ENCODE results near the gene PROS1.

The PROS1 gene

DNA sequence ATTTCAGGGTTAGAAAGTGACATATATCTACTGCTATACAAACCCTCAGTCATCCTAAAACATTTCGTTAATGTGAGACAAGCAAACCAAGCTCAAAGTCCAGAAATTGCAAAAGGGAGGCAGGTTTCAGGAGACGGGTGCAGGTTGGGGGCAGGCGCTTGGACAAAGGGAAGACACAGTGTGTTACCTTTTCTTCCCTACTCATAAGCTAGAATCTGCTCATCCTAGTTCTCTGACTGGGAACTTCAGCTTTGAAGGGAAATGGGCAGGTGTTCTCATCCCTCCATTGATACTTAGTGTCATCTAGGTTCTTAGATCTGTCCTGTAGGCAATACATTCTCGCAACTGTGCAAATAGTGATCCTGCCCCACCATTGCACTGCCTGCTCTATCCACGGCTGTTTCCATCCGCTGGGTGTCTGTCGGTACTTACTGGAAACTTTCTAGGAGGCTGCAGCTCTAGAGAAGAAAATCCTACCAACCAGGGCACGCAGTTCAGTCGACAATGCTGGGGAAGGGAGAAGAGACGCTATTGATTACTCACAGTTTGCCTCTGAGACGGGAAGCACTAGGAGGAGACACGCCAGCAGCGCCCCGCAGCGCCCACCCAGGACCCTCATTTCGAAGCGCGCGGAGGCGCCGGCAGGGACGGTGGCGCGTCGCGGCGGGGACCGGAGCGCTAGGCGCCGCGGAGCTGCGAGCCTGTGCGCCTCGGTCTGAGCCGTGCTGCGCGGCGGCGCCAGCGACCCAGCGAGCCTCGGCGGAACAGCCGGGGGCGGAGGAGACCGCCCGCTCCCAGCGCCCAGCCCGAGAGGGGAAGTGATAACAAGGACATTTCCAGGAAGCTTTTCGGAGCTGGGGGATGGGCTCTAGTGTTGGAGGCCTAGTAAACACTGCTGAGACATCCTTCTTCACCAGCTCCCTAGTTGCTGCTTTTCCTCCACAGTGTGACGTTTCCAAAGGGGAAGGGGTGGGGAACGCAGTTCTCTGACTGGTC is at the start of gene PROS1:
TSS of gene PROS1 (minus strand) at position 766 of the 996 bp plus-strand sequence. CDS start at position 619, 147 bp downstream.
- peak; percentile 74 for DNase-seq

GRCh38 chr3:94020293-94020692 is 46.6 kb upstream of the PROS1 start:
- DNase-seq, result no peak

DNA sequence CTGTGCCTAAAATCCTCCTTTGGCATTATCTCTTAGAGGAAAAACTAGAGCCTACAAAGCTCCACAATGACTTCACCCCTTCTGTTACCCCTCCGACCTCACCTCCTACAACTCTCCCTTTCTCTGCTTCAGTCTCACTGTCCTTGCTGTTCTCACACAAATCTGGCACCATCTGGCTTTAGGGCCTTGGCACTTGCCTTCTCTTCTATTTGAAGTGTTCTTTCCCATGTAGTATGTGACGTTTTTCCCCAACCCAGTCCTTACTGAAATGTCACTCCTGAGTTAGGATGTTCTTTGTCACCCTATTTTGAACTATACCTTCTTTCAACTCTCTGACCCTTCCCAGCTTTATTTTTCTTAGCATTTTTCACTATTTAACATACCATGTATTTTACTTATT is 46.0 kb upstream of the PROS1 start:
- DNase-seq, result no peak

GRCh38 chr3:94015025-94015424 is 41.3 kb upstream of the PROS1 start:
- no peak for DNase-seq

GRCh38 chr3:94012185-94012584 is 38.5 kb upstream of the PROS1 start:
- DNase-seq, result no peak

- no peak for DNase-seq
Measured at GRCh38 chr3:94011233-94011711, 37.6 kb upstream of the PROS1 start.

- no peak for DNase-seq
Measured at GRCh38 chr3:94009608-94010007, 35.9 kb upstream of the PROS1 start.

GRCh38 chr3:94008253-94008652 is 34.6 kb upstream of the PROS1 start:
- DNase-seq, result no peak

- DNase-seq, result peak; percentile 71
Measured at GRCh38 chr3:94004301-94004910, 30.7 kb upstream of the PROS1 start.

- no peak for DNase-seq
Measured at GRCh38 chr3:94001827-94002495, 28.3 kb upstream of the PROS1 start.

DNA sequence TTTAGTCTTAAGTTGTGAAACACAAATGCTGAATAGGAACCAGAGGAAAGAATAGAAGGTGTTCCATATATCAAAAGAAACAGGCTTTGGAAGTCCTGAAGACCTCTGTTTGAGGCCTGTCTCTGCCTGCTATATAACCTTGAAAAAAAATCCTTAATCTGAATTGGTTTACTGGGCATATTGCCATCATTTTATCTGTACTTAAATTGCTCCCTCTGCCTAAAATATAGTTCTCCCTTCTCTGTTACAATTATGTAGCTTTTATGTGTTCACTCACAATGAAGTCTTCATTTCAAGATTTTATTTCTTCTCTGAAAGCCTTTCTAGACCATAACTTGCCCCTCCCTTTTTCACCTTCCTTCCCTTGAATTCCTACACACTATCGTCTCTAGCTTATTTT is 27.5 kb upstream of the PROS1 start:
- DNase-seq, result no peak

DNA sequence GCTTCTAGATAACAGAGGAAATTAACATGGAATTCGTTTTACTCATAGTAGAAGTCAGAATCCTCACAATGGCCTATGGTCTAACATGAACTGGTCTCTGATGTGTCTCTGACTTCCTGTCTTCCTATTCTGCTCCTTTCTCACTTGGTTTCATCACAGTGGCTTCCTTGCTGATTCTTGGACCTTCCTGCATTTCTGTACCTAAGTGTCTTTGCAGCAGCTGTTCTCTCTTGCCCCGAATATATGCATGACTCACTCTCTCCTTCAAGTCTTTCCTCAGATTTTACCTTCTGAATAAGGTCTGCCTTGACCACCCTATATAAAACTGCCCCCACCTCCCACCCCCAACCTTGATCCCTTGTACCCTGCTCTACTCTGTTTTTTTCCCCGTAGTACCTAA is 20.4 kb upstream of the PROS1 start:
- no peak for DNase-seq

- no peak for DNase-seq
Measured at GRCh38 chr3:93992207-93992606, 18.5 kb upstream of the PROS1 start.

- DNase-seq, result no peak
Measured at GRCh38 chr3:93991631-93992030, 17.9 kb upstream of the PROS1 start.

- no peak for DNase-seq
Measured at GRCh38 chr3:93989241-93989640, 15.5 kb upstream of the PROS1 start.

GRCh38 chr3:93988764-93989163 is 15.1 kb upstream of the PROS1 start:
- DNase-seq, result no peak

GRCh38 chr3:93988283-93988682 is 14.6 kb upstream of the PROS1 start:
- DNase-seq, result peak; percentile 18

GRCh38 chr3:93984618-93985017 is 10.9 kb upstream of the PROS1 start:
- DNase-seq, result no peak

DNA sequence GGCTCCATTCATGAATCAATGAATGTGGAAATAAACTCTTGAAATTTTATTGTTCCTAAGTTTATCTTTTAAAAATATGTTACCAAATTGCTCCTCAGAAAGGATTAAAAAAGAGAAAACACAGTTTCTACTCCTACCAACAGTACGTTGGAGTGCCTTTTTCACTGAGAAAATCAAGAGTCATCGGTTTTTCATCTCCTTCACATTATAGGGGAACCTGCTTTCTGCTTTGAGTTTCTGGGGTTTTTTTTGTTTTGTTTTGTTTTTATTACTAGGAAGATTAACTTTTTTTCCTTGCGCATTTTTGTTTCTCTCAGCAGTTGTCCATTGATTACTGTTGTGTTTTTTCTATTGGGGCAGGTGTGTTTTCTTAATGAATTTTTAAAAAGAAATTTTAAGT is 9.7 kb upstream of the PROS1 start:
- DNase-seq, result no peak

DNA sequence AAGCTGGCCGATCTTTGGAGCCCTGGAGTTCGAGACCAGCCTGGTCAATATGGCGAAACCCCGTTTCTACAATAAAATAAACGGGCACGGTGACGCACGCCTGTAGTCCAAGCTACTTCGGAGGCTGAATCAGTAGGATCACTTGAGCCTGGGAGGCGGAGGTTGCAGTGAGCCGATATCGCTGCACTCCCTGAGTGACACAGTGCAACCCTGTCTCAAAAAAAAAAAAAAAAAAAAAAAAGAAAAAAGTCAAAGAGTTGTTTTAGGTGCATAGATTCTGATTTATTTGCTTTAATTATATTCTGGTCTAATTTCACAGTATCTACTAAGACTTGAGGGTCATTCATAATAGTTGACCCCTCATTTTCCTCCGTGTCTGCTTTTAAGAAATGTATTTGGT is 8.0 kb upstream of the PROS1 start:
- no peak for DNase-seq

- DNase-seq, result peak; percentile 98
Measured at GRCh38 chr3:93979850-93980676, 6.4 kb upstream of the PROS1 start, which contains the start of gene ARL13B. Gene ARL13B, plus strand, starts transcription at chr3:93980155. Its CDS starts 269 bp downstream, at chr3:93980424.

DNA sequence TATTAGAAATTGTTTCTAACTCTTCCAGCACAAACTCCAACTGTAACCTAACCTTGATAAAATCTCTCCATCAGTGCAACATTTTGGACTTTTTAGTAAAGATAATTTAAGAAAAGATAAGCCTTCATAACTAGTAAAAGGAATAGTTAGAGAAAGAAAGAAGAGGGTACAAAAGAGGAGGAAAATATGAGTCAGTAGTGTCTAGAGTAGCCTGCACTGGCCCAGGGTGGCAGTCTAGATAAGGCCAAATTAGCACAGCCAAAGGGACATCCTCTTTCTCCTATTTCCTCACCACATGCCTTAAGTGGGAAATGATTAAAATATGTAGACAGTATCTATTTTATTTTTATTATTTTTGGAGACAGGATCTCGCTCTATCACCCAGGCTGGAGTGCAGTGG is 3.7 kb downstream of the PROS1 start:
- no peak for DNase-seq

All from fibroblast of upper back skin (primary cell).